OCI-LY7 (cell line): ENCODE results near the gene ZBTB20. TPM values are rescaled to one million over a fixed set of nuclear protein-coding genes. Genes with fewer than 3 reads are reported as not detected.

ENCODE experiments used
- BruUV-seq: library from RNA; stranded (reverse); fragments of 400-500 nt; replicated peaks from 2 replicates; lab custom pipeline; 2021; lab: Mats Ljungman, UMichigan
- CTCF ChIA-PET: fragments of 300-600 bp; sonication (Branson Sonifier 250); formaldehyde crosslinking; loops from one replicate; lab custom pipeline; 2022; ENCODE audit warnings: antibody characterized with exemption; ENCODE audit not compliant: unreplicated experiment; lab: Charles Lee
- POLR2A ChIA-PET: fragments of 300-600 bp; sonication (Branson Sonifier 250); formaldehyde crosslinking; loops from one replicate; lab custom pipeline; 2022; ENCODE audit warnings: antibody characterized with exemption; lab: Charles Lee
- DNase-seq: peaks from one replicate; pipeline ENCODE4 v3.0.0-alpha.2; 2015; ENCODE audit warnings: low spot score
- H2AFZ ChIP-seq: fragments of 200-600 bp; sonication (generic), shearing (Covaris generic); 2 replicates; pipeline ENCODE4 v1.6.1; 2014; ENCODE audit warnings: mild to moderate bottlenecking, antibody characterized with exemption, low read length, moderate library complexity
- H3K27ac ChIP-seq: fragments of 200-600 bp; sonication (generic); 2 replicates; pipeline ENCODE4 v1.5.1; 2014; ENCODE audit warnings: mixed run types, low read depth, mild to moderate bottlenecking, moderate library complexity, low read length, inconsistent platforms; ENCODE audit not compliant: poor library complexity, severe bottlenecking
- H3K36me3 ChIP-seq: fragments of 200-600 bp; sonication (generic); 2 replicates; pipeline ENCODE4 v1.6.1; 2014; ENCODE audit warnings: mild to moderate bottlenecking, antibody characterized with exemption, low read length, moderate library complexity, mixed read lengths; ENCODE audit not compliant: insufficient read depth
- H3K4me1 ChIP-seq: fragments of 200-600 bp; sonication (generic); 2 replicates; pipeline ENCODE4 v1.5.1; 2014; ENCODE audit warnings: mild to moderate bottlenecking, low read length; ENCODE audit not compliant: insufficient read depth, poor library complexity, severe bottlenecking
- H3K4me2 ChIP-seq: fragments of 200-600 bp; sonication (generic); 2 replicates; pipeline ENCODE4 v1.6.1; 2014; ENCODE audit warnings: mild to moderate bottlenecking, low read length
- H3K4me3 ChIP-seq: fragments of 200-600 bp; sonication (generic); 2 replicates; pipeline ENCODE4 v1.5.1; 2014; ENCODE audit warnings: mild to moderate bottlenecking, low read depth, low read length; ENCODE audit not compliant: poor library complexity, severe bottlenecking
- H3K79me2 ChIP-seq: fragments of 200-600 bp; sonication (generic); 2 replicates; pipeline ENCODE4 v1.6.1; 2016; ENCODE audit warnings: low read depth, mild to moderate bottlenecking, low read length, moderate library complexity, mixed read lengths; ENCODE audit not compliant: insufficient read depth
- H3K9me2 ChIP-seq: fragments of 200-600 bp; sonication (generic); 2 replicates; pipeline ENCODE4 v1.6.1; 2016; ENCODE audit warnings: mild to moderate bottlenecking, low read length, mixed read lengths; ENCODE audit not compliant: insufficient read depth
- H3K9me3 ChIP-seq: fragments of 200-600 bp; sonication (generic); 2 replicates; pipeline ENCODE4 v1.6.1; 2014; ENCODE audit warnings: mild to moderate bottlenecking, mixed run types, low read length, mixed read lengths
- H4K20me1 ChIP-seq: fragments of 200-600 bp; sonication (generic); 2 replicates; pipeline ENCODE4 v1.6.1; 2014; ENCODE audit warnings: mild to moderate bottlenecking, antibody characterized with exemption, low read length, moderate library complexity, mixed read lengths; ENCODE audit not compliant: insufficient read depth
- CTCF ChIP-seq: fragments of 200-600 bp; sonication (generic); conservative IDR thresholded peaks from 2 replicates; pipeline ENCODE4 v1.5.1; 2014; ENCODE audit warnings: mild to moderate bottlenecking, antibody characterized with exemption, low read length, moderate library complexity, mixed read lengths
- EZH2phosphoT487 ChIP-seq: fragments of 200-600 bp; sonication (generic); IDR thresholded peaks from 2 replicates; pipeline ENCODE4 v1.6.1; 2018; ENCODE audit warnings: low read depth, borderline replicate concordance, mild to moderate bottlenecking, mixed run types, antibody characterized with exemption, low read length, moderate library complexity, mixed read lengths
- intact Hi-C: fragments of 100-400 bp; cut with micrococcal nuclease; formaldehyde crosslinking; loops from one replicate; pipeline ENCODE4 v1.10.0; 2022; ENCODE audit not compliant: unreplicated experiment
- total RNA-seq, 2 experiments: library from RNA; depleted of rRNA in 1 of 2; stranded (reverse); fragments of >200 nt in 1 of 2; shearing (Covaris generic) in 1 of 2; gene quantifications; 2 replicates each; pipeline ENCODE4 v1.2.3, GENCODE V29; 2014 to 2022

The ZBTB20 gene
- total RNA-seq, 2 experiments from 2014 or later = 5.5 to 11.8 TPM

GRCh38 chr3:114718898-114719210 is 428.2 kb downstream of the ZBTB20 start:
- H3K9me2 ChIP-seq = no peaks in the 10 kb centered on the region
- no peaks in the 10 kb centered on the region for H3K79me2 ChIP-seq
- no peaks in the 10 kb centered on the region for H3K9me3 ChIP-seq
- intact Hi-C loops = no loop called here
- no peak overlapping the region for H3K4me3 ChIP-seq
- H3K27ac ChIP-seq = no peak overlapping the region
- no peaks in the 10 kb centered on the region for H3K4me1 ChIP-seq
- ChIA-PET POLR2A (interaction anchor here (0.6 kb wide), 1 partner anchor 14 kb away, joined by 4 read pairs; no protein-coding TSS in a partner anchor), CTCF (no interaction called here)
- no peak overlapping the region for H2AFZ ChIP-seq
- no peaks in the 10 kb centered on the region for H4K20me1 ChIP-seq
- no peak overlapping the region for H3K4me2 ChIP-seq
- no peaks in the 10 kb centered on the region for H3K36me3 ChIP-seq
- no peak for TF ChIP-seq CTCF
- no peak for TF ChIP-seq EZH2phosphoT487
- no TSS peak for BruUV-seq
- DNase-seq = no peak

- no peaks in the 10 kb centered on the region for H3K9me2 ChIP-seq
- CTCF ChIA-PET = no interaction called here
- H3K4me2 ChIP-seq = no peak overlapping the region
- no peak for DNase-seq
- no peaks in the 10 kb centered on the region for H3K36me3 ChIP-seq
- no peaks in the 10 kb centered on the region for H4K20me1 ChIP-seq
- no TSS peak for BruUV-seq
- TF ChIP-seq EZH2phosphoT487 (no peak), CTCF (no peak)
- H2AFZ ChIP-seq = no peak overlapping the region
- H3K4me3 ChIP-seq = no peak overlapping the region
- intact Hi-C loops = no loop called here
- no peak overlapping the region for H3K27ac ChIP-seq
- no peaks in the 10 kb centered on the region for H3K9me3 ChIP-seq
- POLR2A ChIA-PET = interaction anchor here (0.6 kb wide), 1 partner anchor 14 kb away, joined by 4 read pairs; no protein-coding TSS in a partner anchor
- H3K79me2 ChIP-seq = no peaks in the 10 kb centered on the region
- H3K4me1 ChIP-seq = no peaks in the 10 kb centered on the region
These were observed 428.8 kb downstream of the ZBTB20 start for GRCh38 chr3:114718071-114718897.

GRCh38 chr3:114716916-114717315 is 430.2 kb downstream of the ZBTB20 start:
- Histone ChIP-seq H3K4me2 (no peak overlapping the region), H3K4me3 (no peak overlapping the region), H3K79me2 (no peaks in the 10 kb centered on the region), H2AFZ (no peak overlapping the region), H3K27ac (no peak overlapping the region), H3K36me3 (no peaks in the 10 kb centered on the region), H3K4me1 (no peaks in the 10 kb centered on the region), H4K20me1 (no peaks in the 10 kb centered on the region), H3K9me3 (no peaks in the 10 kb centered on the region), H3K9me2 (no peaks in the 10 kb centered on the region)
- ChIA-PET CTCF (no interaction called here), POLR2A (no interaction called here)
- TF ChIP-seq CTCF (no peak), EZH2phosphoT487 (no peak)
- no TSS peak for BruUV-seq
- DNase-seq = no peak
- intact Hi-C loops = no loop called here
